ENCODE results near the gene ADCY6. TPM values are rescaled to one million over a fixed set of nuclear protein-coding genes. Genes with fewer than 3 reads are reported as not detected.

Gene ADCY6
- polyA plus RNA-seq, 1 donor (not counting 4 experiments of a cell fraction or from before 2014, with no cell fraction given) = 13.2 TPM

DNA sequence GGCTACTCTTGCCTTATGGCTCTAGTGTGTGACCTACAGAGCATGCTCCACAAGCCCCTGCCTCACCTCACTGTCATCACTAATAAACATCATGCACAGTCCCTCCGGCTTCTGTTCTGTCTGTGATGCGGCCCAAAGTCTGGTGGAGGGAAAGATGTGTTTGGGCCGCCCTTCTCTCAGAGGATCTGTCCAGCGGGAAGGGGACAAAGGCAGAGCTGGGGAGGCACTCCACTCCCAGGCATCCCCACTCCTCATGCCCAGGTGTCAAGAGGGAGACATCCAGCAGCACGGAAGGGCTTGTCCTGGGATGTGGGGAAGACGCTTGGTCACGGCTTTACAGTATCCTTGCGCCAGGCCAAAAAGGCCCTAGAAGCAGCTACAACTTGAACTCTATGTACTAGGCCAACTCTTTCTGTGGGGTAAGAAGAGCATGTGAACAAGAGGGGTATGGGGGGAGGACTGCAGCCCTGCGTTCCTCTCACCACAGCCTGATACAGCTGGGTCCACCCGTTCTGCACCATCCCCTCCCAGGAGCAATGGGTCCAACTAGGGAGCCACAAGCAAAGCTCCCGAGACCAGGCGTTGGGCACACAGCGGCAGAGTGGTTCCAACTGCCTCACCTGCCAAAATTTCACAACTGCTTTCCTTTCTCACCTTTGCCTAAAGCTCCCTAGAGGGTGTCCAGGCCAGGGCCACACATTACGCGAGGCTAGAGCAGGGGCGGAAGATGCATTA, 40.1 kb upstream of the ADCY6 start:
- no peak overlapping the region for H3K9ac ChIP-seq (ENCODE audit: control insufficient read depth, extremely low read depth, insufficient read depth, low read length)
- TF ChIP-seq, protein P1, sequence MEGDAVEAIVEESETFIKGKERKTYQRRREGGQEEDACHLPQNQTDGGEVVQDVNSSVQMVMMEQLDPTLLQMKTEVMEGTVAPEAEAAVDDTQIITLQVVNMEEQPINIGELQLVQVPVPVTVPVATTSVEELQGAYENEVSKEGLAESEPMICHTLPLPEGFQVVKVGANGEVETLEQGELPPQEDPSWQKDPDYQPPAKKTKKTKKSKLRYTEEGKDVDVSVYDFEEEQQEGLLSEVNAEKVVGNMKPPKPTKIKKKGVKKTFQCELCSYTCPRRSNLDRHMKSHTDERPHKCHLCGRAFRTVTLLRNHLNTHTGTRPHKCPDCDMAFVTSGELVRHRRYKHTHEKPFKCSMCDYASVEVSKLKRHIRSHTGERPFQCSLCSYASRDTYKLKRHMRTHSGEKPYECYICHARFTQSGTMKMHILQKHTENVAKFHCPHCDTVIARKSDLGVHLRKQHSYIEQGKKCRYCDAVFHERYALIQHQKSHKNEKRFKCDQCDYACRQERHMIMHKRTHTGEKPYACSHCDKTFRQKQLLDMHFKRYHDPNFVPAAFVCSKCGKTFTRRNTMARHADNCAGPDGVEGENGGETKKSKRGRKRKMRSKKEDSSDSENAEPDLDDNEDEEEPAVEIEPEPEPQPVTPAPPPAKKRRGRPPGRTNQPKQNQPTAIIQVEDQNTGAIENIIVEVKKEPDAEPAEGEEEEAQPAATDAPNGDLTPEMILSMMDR (optimal IDR thresholded peaks at IDR 0.05 in 1 of 3, IDR thresholded peaks at IDR 0.05 in 1 of 3, conservative IDR thresholded peaks at IDR 0.05 in 1 of 3; ENCODE audit: extremely low read depth in 1 of 3, insufficient read depth in 2 of 3, low read length in 3 of 3) = no peak
- no peak for TF ChIP-seq EZH2 (IDR thresholded peaks at IDR 0.05; ENCODE audit: low read length)
- no peak overlapping the region for H3K4me2 ChIP-seq (ENCODE audit: control insufficient read depth, extremely low read depth, insufficient read depth, low read depth, low read length)
- H3K9me1 ChIP-seq (ENCODE audit: control insufficient read depth, extremely low read depth, insufficient read depth, low read length) = peaks cover 2% of the 10 kb centered on the region
- peaks cover 5% of the 10 kb centered on the region for H3K4me1 ChIP-seq (ENCODE audit: control insufficient read depth, extremely low read depth, insufficient read depth, low read length)
- DNase-seq (ENCODE audit: low read depth, low spot score) = no peak
- no peaks in the 10 kb centered on the region for H3K79me2 ChIP-seq (ENCODE audit: control insufficient read depth, insufficient read depth, low read length)
- FAIRE-seq = no peak
- H4K20me1 ChIP-seq (ENCODE audit: control insufficient read depth, extremely low read depth, insufficient read depth, low read length) = peaks cover 7% of the 10 kb centered on the region
- no peak overlapping the region for H3K27ac ChIP-seq (ENCODE audit: control insufficient read depth, insufficient read depth, low read length)
- no peaks in the 10 kb centered on the region for H3K27me3 ChIP-seq (ENCODE audit: control insufficient read depth, extremely low read depth, insufficient read depth, low read length)
- dilution Hi-C loops (cut with MboI; ENCODE audit: extremely low pct_ligation_motif_present, low sequenced_read_pairs) = no loop called here
- no peak overlapping the region for H3K4me3 ChIP-seq (ENCODE audit: control insufficient read depth in 2 of 3, extremely low read depth in 1 of 3, insufficient read depth in 2 of 3, low read depth in 1 of 3, low read length in 3 of 3)
- H3K36me3 ChIP-seq (ENCODE audit: control insufficient read depth in 2 of 2, extremely low read depth in 1 of 2, insufficient read depth in 2 of 2, low read length in 2 of 2) = peaks cover 36 to 51% of the 10 kb centered on the region in 2 experiments
- no peak overlapping the region for H2AFZ ChIP-seq (ENCODE audit: control insufficient read depth, low read length)
- no peaks in the 10 kb centered on the region for H3K9me3 ChIP-seq (ENCODE audit: control insufficient read depth, low read depth, low read length)

GRCh38 chr12:48828293-48828692, 39.4 kb upstream of the ADCY6 start:
- Histone ChIP-seq H3K9me1 (ENCODE audit: control insufficient read depth, extremely low read depth, insufficient read depth, low read length) (peaks cover 2% of the 10 kb centered on the region), H4K20me1 (ENCODE audit: control insufficient read depth, extremely low read depth, insufficient read depth, low read length) (peaks cover 7% of the 10 kb centered on the region), H3K4me1 (ENCODE audit: control insufficient read depth, extremely low read depth, insufficient read depth, low read length) (peaks cover 5% of the 10 kb centered on the region), H2AFZ (ENCODE audit: control insufficient read depth, low read length) (no peak overlapping the region), H3K79me2 (ENCODE audit: control insufficient read depth, insufficient read depth, low read length) (no peaks in the 10 kb centered on the region), H3K36me3 (ENCODE audit: control insufficient read depth in 2 of 2, extremely low read depth in 1 of 2, insufficient read depth in 2 of 2, low read length in 2 of 2) (peaks cover 36 to 49% of the 10 kb centered on the region in 2 experiments), H3K9ac (ENCODE audit: control insufficient read depth, extremely low read depth, insufficient read depth, low read length) (no peak overlapping the region), H3K9me3 (ENCODE audit: control insufficient read depth, low read depth, low read length) (no peaks in the 10 kb centered on the region), H3K27ac (ENCODE audit: control insufficient read depth, insufficient read depth, low read length) (no peak overlapping the region), H3K4me2 (ENCODE audit: control insufficient read depth, extremely low read depth, insufficient read depth, low read depth, low read length) (no peak overlapping the region), H3K4me3 (ENCODE audit: control insufficient read depth in 2 of 3, extremely low read depth in 1 of 3, insufficient read depth in 2 of 3, low read depth in 1 of 3, low read length in 3 of 3) (no peak overlapping the region), H3K27me3 (ENCODE audit: control insufficient read depth, extremely low read depth, insufficient read depth, low read length) (no peaks in the 10 kb centered on the region)
- no peak for DNase-seq (ENCODE audit: low read depth, low spot score)
- TF ChIP-seq, protein P1 (optimal IDR thresholded peaks at IDR 0.05 in 1 of 3, IDR thresholded peaks at IDR 0.05 in 1 of 3, conservative IDR thresholded peaks at IDR 0.05 in 1 of 3; ENCODE audit: extremely low read depth in 1 of 3, insufficient read depth in 2 of 3, low read length in 3 of 3) = no peak
- no peak for TF ChIP-seq EZH2 (IDR thresholded peaks at IDR 0.05; ENCODE audit: low read length)
- dilution Hi-C loops (cut with MboI; ENCODE audit: extremely low pct_ligation_motif_present, low sequenced_read_pairs) = no loop called here
- FAIRE-seq = no peak

Data from keratinocyte (primary cell).